Calu3 (cell line): ENCODE data around the gene SLC41A3. TPM values are rescaled to one million over a fixed set of nuclear protein-coding genes. Genes with fewer than 3 reads are reported as not detected.

ENCODE experiments used
- BruUV-seq: library from RNA; stranded (reverse); fragments of 400-500 nt; replicated peaks from 2 replicates; lab custom pipeline; 2021; lab: Mats Ljungman, UMichigan
- CTCF ChIA-PET: fragments of 300-600 bp; sonication (Branson Sonifier 250); formaldehyde crosslinking; loops from one replicate; lab custom pipeline; 2022; ENCODE audit warnings: antibody characterized with exemption; lab: Charles Lee
- DNase-seq: peaks from one replicate; pipeline ENCODE4 v3.0.0; 2022
- H3K27ac Mint-ChIP-seq: one replicate; pipeline ENCODE4 v1.8.0; 2022; ENCODE audit warnings: mixed read lengths; ENCODE audit not compliant: unreplicated experiment
- H3K27me3 Mint-ChIP-seq: one replicate; pipeline ENCODE4 v1.8.0; 2022; ENCODE audit warnings: mixed read lengths; ENCODE audit not compliant: unreplicated experiment
- H3K36me3 Mint-ChIP-seq: one replicate; pipeline ENCODE4 v1.8.0; 2022; ENCODE audit warnings: mild to moderate bottlenecking, moderate library complexity, mixed read lengths; ENCODE audit not compliant: insufficient read depth, unreplicated experiment
- H3K4me1 Mint-ChIP-seq: one replicate; pipeline ENCODE4 v1.8.0; 2022; ENCODE audit warnings: mild to moderate bottlenecking, low read depth, mixed read lengths; ENCODE audit not compliant: unreplicated experiment
- H3K4me3 Mint-ChIP-seq: one replicate; pipeline ENCODE4 v1.8.0; 2022; ENCODE audit warnings: mild to moderate bottlenecking, low read depth, moderate library complexity, mixed read lengths; ENCODE audit not compliant: unreplicated experiment
- H3K9me3 Mint-ChIP-seq: one replicate; pipeline ENCODE4 v1.8.0; 2022; ENCODE audit warnings: low read depth, mixed read lengths; ENCODE audit not compliant: unreplicated experiment
- CTCF ChIP-seq: fragments of 200-600 bp; IDR thresholded peaks from one replicate; pipeline ENCODE4 v1.8.0; 2022; ENCODE audit warnings: antibody characterized with exemption; ENCODE audit not compliant: unreplicated experiment
- intact Hi-C: fragments of 100-400 bp; cut with micrococcal nuclease; formaldehyde crosslinking; loops from one replicate; pipeline ENCODE4 v1.10.0; 2022; ENCODE audit not compliant: unreplicated experiment
- total RNA-seq: library from RNA; stranded (reverse); gene quantifications from 2 replicates; pipeline ENCODE4 v1.2.3, GENCODE V29; 2022

SLC41A3 gene
- total RNA-seq, 1 experiment from 2014 or later: 101 TPM

GRCh38 chr3:126104742-126105605 lies 21.1 kb upstream of the SLC41A3 start:
- H3K4me3 Mint-ChIP-seq: no peak overlapping the region
- no TSS peak for BruUV-seq
- H3K27ac Mint-ChIP-seq: no peak overlapping the region
- no peak for TF ChIP-seq CTCF
- no peaks in the 10 kb centered on the region for H3K4me1 Mint-ChIP-seq
- H3K36me3 Mint-ChIP-seq: no peaks in the 10 kb centered on the region
- H3K27me3 Mint-ChIP-seq: no peaks in the 10 kb centered on the region
- H3K9me3 Mint-ChIP-seq: no peaks in the 10 kb centered on the region
- DNase-seq: no peak
- CTCF ChIA-PET: no interaction called here
- intact Hi-C loops: no loop called here

DNA sequence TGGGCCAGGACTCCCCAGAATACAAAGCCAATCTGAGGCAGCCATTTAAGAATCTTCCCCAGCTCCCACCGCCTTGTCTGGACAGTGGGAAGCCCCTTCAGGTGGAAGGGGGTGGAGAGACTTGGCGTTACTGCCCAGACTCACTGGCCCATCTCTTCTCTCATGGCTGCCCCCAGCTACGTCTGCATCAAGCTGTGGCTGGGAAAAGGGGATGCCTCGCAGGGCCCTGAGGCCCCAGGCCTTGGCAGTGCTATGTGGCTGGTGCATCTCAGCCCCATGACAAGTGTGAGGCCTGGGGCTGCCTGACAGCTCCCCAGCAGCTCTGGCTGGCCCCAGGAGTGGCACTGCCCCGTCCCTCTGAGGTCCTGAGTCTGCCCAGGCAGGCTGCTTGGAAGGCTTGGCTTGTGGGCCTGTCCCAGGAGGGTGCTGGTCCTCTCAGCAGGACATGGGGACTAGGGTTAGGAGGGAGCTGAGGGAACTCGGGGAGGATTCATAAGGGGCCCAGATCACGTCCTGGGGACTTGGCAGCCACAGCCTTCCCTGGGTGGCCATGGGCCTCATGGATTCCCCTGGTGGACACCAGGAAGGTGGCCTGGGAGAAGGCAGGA lies 20.2 kb upstream of the SLC41A3 start:
- CTCF ChIA-PET: interaction anchor here (0.6 kb wide), 1 partner anchor 646 kb away, joined by 3 read pairs; no protein-coding TSS in a partner anchor
- Mint-ChIP-seq H3K9me3 (no peaks in the 10 kb centered on the region), H3K4me3 (no peak overlapping the region), H3K27ac (no peak overlapping the region), H3K36me3 (no peaks in the 10 kb centered on the region), H3K4me1 (no peaks in the 10 kb centered on the region), H3K27me3 (no peaks in the 10 kb centered on the region)
- no peak for DNase-seq
- intact Hi-C loops: no loop called here
- TF ChIP-seq CTCF: no peak
- BruUV-seq: no TSS peak

GRCh38 chr3:126103121-126104027 lies 19.4 kb upstream of the SLC41A3 start:
- no peak for DNase-seq
- no peak for TF ChIP-seq CTCF
- CTCF ChIA-PET: interaction anchor here (0.6 kb wide), 2 partner anchors 647 to 1060 kb away, joined by 3 read pairs; no protein-coding TSS in a partner anchor
- BruUV-seq: no TSS peak
- H3K27ac Mint-ChIP-seq: no peak overlapping the region
- H3K36me3 Mint-ChIP-seq: no peaks in the 10 kb centered on the region
- H3K9me3 Mint-ChIP-seq: no peaks in the 10 kb centered on the region
- H3K4me1 Mint-ChIP-seq: no peaks in the 10 kb centered on the region
- intact Hi-C loops: no loop called here
- H3K4me3 Mint-ChIP-seq: no peak overlapping the region
- H3K27me3 Mint-ChIP-seq: no peaks in the 10 kb centered on the region

DNA sequence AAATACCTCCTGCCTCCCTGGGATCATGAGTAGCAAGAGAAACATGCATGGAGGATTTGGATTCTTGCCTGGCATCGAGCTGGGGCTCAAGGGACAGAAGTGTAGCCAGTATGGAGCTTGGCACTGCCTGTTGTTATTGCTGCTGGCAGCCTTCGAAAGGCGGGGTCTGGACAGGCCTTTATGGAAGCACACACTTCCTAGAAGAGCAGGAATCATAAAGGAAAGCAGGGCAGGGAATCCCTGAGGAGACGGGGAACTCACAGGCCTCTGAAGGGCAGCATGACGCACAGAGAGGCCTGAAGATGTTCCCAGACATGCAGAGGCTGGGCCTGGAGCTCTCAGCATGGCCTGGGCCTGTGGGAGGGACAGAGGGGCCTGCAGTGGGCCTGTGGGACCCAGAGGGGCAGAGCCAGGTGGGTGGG lies 18.6 kb upstream of the SLC41A3 start:
- CTCF ChIA-PET: interaction anchor here (0.5 to 0.6 kb wide), 2 partner anchors 266 to 1059 kb away, joined by 3 to 5 read pairs; no protein-coding TSS in a partner anchor
- TF ChIP-seq CTCF: no peak
- Mint-ChIP-seq H3K27me3 (no peaks in the 10 kb centered on the region), H3K4me1 (no peaks in the 10 kb centered on the region), H3K27ac (no peak overlapping the region), H3K9me3 (peaks cover 4% of the 10 kb centered on the region), H3K36me3 (no peaks in the 10 kb centered on the region), H3K4me3 (no peak overlapping the region)
- no TSS peak for BruUV-seq
- intact Hi-C loops: no loop called here
- no peak for DNase-seq
